ENCODE measurements around the gene PPA1. TPM values are rescaled to one million over a fixed set of nuclear protein-coding genes. Genes with fewer than 3 reads are reported as not detected.
"Not testable (repeated sequence)": the region's sequence is repeated elsewhere in the genome, so short reads cannot be mapped to it uniquely, and the experiment has no call there.

PPA1 gene
- total RNA-seq, 2 donors from 2014 or later, result 48.0 to 69.2 TPM

GRCh38 chr10:70162151-70162891 is 70.9 kb downstream of the PPA1 start:
- no peaks in the 10 kb centered on the region for H3K9me3 ChIP-seq
- peaks cover 31% of the 10 kb centered on the region for H3K36me3 ChIP-seq
- H3K27ac ChIP-seq, result no peak overlapping the region
- H3K4me1 ChIP-seq, result peaks cover 0 to 47% of the 10 kb centered on the region in 2 donors
- H3K4me3 ChIP-seq, result no peak overlapping the region
- no peaks in the 10 kb centered on the region for H3K27me3 ChIP-seq
- DNase-seq (ENCODE audit: low spot score), result no peak
- TF ChIP-seq CTCF (IDR thresholded peaks at IDR 0.05), result no peak

GRCh38 chr10:70160798-70161197 is 72.4 kb downstream of the PPA1 start:
- H3K27me3 ChIP-seq, result no peaks in the 10 kb centered on the region
- no peak overlapping the region for H3K27ac ChIP-seq
- DNase-seq (ENCODE audit: low spot score), result no peak
- peaks cover 37% of the 10 kb centered on the region for H3K36me3 ChIP-seq
- peaks cover 0 to 39% of the 10 kb centered on the region in 2 donors for H3K4me1 ChIP-seq
- H3K4me3 ChIP-seq, result no peak overlapping the region
- no peak for TF ChIP-seq CTCF (IDR thresholded peaks at IDR 0.05)
- H3K9me3 ChIP-seq, result no peaks in the 10 kb centered on the region

GRCh38 chr10:70159366-70159765 is 73.9 kb downstream of the PPA1 start:
- Histone ChIP-seq H3K4me1 (peaks cover 0 to 36% of the 10 kb centered on the region in 2 donors), H3K36me3 (peaks cover 45% of the 10 kb centered on the region)
- not testable (repeated sequence) for H3K9me3 ChIP-seq

GRCh38 chr10:70158113-70158512 is 75.1 kb downstream of the PPA1 start:
- Histone ChIP-seq H3K4me1 (peaks cover 0 to 25% of the 10 kb centered on the region in 2 donors), H3K27ac (no peak overlapping the region), H3K36me3 (peaks cover 52% of the 10 kb centered on the region), H3K9me3 (no peaks in the 10 kb centered on the region), H3K4me3 (no peak overlapping the region), H3K27me3 (no peaks in the 10 kb centered on the region)
- no peak for DNase-seq (ENCODE audit: low spot score)
- TF ChIP-seq CTCF (IDR thresholded peaks at IDR 0.05), result no peak

More at GRCh38 chr10:70159366-70159765, 73.9 kb downstream of the PPA1 start:
- H3K4me3 ChIP-seq; DNase-seq (ENCODE audit: low spot score); H3K27ac ChIP-seq; H3K27me3 ChIP-seq: not testable (repeated sequence)

- TF ChIP-seq CTCF (IDR thresholded peaks at IDR 0.05), result no peak
- Histone ChIP-seq H3K36me3 (peaks cover 65% of the 10 kb centered on the region), H3K27ac (no peak overlapping the region), H3K4me1 (peaks cover 0 to 4% of the 10 kb centered on the region in 2 donors), H3K9me3 (no peaks in the 10 kb centered on the region), H3K27me3 (no peaks in the 10 kb centered on the region), H3K4me3 (no peak overlapping the region)
- no peak for DNase-seq (ENCODE audit: low spot score)
Observed at GRCh38 chr10:70155255-70155838, 77.9 kb downstream of the PPA1 start.

Other genes starting within 250 kb of the PPA1 start
- gene MACROH2A2, start 180.6 kb downstream of the PPA1 start, total RNA-seq, result 10 to 100 TPM; 17.3 to 19.6 TPM
- 10 to 100 TPM in 1 of 2 donors, 1 to 10 TPM in 1; 6.2 to 12.0 TPM for gene AIFM2, start 100.6 kb downstream of the PPA1 start, total RNA-seq
- gene TYSND1, start 86.7 kb downstream of the PPA1 start, total RNA-seq, result 1 to 10 TPM; 4.4 to 4.9 TPM
- 10 to 100 TPM; 57.5 to 60.3 TPM for gene SAR1A, start 62.9 kb downstream of the PPA1 start, total RNA-seq
- gene NPFFR1, start 50.6 kb upstream of the PPA1 start, total RNA-seq, result under 1 TPM in 1 of 2 donors, not detected in 1; 0.47 TPM
- gene LRRC20, start 149.2 kb upstream of the PPA1 start, total RNA-seq, result 10 to 100 TPM; 18.9 to 65.0 TPM
- 100 to 1,000 TPM in 1 of 2 donors, 10 to 100 TPM in 1; 90.0 to 116 TPM for gene EIF4EBP2, start 170.7 kb upstream of the PPA1 start, total RNA-seq
- gene NODAL, start 208.3 kb upstream of the PPA1 start, total RNA-seq, result not detected
- gene PALD1, start 245.3 kb upstream of the PPA1 start, total RNA-seq, result 1 to 10 TPM; 4.9 to 8.5 TPM

All from right atrium auricular region (tissue), 2 donors.